ENCODE results near the gene ZNF672.

DNA sequence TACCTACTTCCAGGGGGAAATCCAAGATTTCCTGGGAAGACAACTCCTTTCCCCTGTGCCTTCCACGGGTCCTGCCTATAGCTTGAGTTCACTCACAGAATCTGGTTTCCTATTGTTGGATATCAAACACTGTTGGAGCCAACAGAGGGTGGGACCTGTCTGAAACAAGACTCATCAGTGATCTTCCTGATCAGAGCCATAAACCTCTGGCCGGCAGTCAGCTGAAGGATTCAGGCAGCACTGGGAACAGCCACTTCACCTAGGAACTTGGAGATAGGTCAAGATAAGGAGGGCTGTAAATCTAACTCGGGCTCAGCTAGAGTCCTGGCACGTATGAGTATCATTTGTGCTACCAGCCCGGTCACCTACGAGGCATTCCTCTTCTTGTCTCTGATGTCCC, 35.6 kb upstream of the ZNF672 start:
- TF ChIP-seq POLR2AphosphoS5 (IDR thresholded peaks at IDR 0.05; ENCODE audit: borderline replicate concordance, low read depth, low read length) = no peak
- no peak for TF ChIP-seq EZH2 (IDR thresholded peaks at IDR 0.05)
- TF ChIP-seq FOXP2 (optimal IDR thresholded peaks at IDR 0.05; ENCODE audit: control extremely low read depth, extremely low read length, insufficient read depth) = no peak

Data from SK-N-MC (cell line).